Activated CD4-positive, alpha-beta T cell treated with anti-CD3 and anti-CD28 coated beads, Interleukin-2, Interleukin-6, amounts not matched to agents 100 ng/mL and 50 ng/mL, durations not matched to agents 16 hours and 8 hours (primary cell): Measurements from ENCODE around the gene DSCAM.

ENCODE experiments used
- DNase-seq: peaks from one replicate; pipeline ENCODE4 v3.0.0-alpha.2; 2020

Gene DSCAM

DNA sequence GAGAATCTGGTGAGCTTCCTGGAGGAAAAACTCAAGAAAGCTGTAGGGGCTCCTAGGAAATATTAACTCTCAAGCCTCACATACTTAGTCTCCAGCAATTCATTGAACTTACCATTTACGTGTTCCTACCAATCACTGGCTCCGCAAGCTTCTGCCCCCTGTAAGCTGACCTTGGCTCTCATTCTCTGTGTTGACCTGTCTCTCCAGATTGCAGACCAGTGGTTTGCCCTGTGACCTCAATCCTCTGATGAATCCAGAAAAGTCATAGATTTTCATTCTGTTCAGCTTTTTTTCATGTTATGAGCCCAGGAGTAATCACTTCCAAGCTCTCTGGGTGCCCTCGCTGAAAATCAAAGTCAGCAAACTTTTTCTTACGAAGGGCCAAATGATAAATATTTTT is 241.9 kb downstream of the DSCAM start:
- DNase-seq: no peak

DNA sequence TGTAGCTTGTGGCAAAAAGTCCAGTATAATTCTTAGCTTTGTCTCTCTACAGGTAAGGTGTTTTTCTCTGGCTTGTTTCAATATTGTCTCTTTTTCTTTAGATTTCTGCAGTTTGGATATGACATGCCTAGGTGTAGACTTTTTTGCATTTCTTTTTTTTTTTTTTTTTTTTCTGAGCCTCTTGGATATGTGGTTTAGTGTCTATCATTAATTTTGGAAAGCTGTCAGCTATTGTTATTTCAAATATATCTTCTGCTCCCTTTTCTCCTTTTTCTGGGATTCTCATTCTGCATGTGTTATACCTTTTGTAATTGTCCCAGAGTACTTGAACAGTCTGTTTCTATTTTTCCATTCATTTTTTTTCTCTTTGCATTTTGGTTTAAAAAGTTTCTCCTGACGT is 243.2 kb downstream of the DSCAM start:
- no peak for DNase-seq

DNA sequence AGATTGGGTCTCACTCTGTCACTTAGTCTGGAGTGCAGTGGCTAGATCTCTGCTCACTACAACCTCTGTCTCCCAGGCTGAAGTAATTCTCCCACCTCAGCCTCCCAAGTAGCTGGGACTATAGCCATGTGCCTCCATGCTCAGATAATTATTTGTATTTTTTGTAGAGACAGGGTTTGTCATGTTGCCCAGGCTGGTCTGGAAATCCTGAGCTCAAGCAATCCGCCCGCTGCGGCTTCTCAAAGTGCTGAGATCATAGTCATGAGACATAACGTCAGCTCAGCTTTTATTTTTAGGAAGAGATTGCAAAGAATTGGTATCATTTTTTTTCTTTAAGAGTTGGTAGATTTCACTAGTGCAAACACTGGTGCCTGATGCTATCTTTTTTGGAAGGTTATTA is 244.9 kb downstream of the DSCAM start:
- no peak for DNase-seq

DNA sequence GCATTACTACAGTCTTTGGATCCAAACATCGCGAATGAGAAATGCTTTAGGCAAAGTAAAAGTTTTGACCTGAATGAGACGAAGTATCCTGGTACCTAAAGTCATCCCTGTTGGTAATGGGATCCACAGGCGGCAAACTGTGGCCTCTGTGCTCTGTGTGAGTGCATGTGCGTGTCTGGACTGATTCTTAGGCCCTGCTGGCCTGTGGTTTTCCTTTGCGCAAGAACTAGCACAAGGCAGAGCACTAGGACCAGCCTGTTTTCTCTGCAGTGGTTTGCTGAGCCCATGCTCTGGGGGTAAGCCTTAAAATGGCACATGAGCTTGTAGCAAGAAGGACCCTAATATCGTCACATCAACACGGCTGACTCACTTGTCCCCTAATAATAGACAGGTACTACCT is 251.2 kb downstream of the DSCAM start:
- DNase-seq: no peak

DNA sequence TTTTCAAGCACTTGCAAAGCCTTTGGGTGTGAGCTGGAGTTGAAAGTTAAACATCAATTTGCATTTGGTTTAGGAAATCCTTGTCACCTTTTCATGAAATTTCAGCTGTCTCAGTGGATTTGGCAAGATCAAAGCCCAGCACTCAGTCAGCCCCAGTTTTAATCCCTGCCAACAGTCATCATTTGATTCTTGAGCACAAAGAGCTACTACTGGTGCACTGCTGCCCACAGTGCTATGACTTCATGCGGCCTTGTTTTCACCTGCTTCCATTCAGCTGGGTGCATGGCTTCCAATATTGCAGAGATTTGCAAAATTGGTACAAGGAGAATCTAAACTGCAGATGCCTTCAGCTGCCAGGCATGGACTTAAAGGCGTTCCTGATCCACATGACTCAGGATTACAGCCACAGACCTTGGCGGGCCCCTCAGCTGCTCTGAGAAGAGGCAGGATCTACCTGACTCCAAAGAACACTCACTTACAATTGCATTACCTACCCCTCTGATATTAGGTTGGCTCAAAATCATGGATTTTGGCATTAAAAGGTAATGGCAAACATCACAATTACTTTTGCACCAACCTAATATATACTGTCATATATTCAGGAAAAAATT is 259.1 kb downstream of the DSCAM start:
- no peak for DNase-seq

DNA sequence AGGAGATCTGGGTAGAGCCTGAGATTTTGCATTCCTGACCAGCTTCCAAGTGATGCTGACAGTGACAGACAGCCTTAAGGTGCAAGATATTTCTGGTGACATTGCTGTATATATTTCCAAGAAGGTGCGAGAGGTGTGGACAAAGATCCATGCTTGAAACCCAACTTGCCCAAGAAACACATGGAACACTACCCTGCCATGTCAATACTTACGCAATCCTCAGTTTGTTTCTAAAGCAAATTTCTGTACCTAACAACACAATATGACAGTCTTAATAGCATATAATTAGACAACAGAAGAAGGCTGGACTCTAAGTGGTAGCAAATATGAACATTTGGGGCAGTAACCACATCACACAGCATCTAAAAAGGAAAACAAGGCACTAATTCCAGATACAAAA is 260.4 kb downstream of the DSCAM start:
- no peak for DNase-seq

- no peak for DNase-seq
These were observed 269.5 kb downstream of the DSCAM start for GRCh38 chr21:40577285-40578043.

GRCh38 chr21:40575976-40576375 is 271.0 kb downstream of the DSCAM start:
- no peak for DNase-seq

DNA sequence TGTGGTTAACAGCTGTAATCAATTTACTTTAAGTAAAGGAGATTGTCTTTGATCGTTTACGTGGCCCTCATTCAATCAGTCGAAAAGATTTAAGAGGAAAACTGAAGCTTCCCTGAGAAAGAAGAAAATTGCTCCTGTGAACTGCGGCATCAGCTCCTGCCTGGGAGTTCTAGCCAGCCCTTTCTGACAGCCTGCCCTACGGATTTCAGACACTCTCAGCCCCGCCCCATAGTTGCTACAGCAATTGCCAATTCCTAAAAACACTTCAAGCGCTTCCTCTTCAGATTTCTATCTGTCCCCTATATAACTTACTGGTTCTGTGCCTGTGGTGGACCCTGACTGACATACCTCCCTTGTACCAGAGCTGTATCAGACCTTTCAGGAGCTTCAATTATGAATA is 277.6 kb downstream of the DSCAM start:
- no peak for DNase-seq

- no peak for DNase-seq
These were observed 278.2 kb downstream of the DSCAM start for GRCh38 chr21:40568807-40569206.

DNA sequence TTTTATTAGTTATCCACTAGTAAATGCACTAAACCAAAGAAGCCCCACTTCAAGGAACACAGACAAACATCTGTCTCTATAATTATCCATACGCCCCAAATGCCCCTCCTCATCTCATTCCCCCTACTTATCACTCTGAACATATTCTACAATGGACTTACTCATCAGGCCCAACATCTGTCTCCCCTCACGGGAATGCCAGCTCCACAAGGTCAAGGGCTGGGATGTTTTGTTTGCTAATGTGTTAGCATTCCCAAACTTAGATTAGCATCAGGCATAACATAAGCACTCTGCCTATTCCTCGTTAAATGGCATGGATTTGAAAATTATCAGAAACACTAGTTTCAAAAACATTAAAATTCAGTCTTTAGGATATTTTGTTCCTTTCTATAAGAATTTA is 279.5 kb downstream of the DSCAM start:
- DNase-seq: no peak

GRCh38 chr21:40566486-40566885 is 280.5 kb downstream of the DSCAM start:
- no peak for DNase-seq

- no peak for DNase-seq
These were observed 282.6 kb downstream of the DSCAM start for GRCh38 chr21:40564318-40564717.

GRCh38 chr21:40563900-40564299 is 283.1 kb downstream of the DSCAM start:
- no peak for DNase-seq

DNA sequence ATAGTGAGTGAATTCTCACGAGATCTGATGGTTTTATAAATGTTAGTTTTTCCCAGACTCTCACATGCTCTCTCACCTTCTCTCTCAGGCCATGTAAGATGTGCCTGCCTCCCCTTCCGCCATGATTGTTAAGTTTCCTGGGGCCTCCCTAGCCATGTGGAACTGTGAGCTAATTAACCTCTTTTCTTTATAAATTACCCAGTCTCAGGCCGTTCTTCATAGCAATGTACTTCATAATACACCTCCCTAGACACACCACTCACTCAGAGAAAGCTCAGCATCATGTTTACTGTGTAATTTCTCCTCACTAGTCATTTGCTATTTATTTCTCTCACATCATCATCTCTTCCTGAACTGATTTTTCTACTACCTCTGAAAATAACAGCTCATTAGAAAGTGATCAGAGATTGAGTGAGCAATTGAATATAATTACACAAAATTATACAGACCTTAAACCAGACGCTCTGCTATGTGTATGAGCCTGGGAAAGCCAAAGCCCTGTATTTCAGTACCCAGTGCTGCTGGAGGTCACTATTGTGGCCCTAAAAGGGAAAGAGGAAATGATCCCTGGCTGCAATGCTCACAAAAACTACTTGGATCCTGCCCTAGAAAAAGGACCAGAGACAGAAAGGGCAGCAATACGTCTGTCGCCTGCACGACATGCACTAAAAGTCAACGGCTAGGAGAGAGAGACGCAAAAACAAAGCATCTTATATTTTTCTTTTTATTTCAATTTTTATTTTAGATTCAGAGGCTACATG is 284.5 kb downstream of the DSCAM start:
- DNase-seq: no peak

GRCh38 chr21:40556442-40556968 is 290.5 kb downstream of the DSCAM start:
- DNase-seq: no peak

- no peak for DNase-seq
These were observed 291.9 kb downstream of the DSCAM start for GRCh38 chr21:40555021-40555528.

DNA sequence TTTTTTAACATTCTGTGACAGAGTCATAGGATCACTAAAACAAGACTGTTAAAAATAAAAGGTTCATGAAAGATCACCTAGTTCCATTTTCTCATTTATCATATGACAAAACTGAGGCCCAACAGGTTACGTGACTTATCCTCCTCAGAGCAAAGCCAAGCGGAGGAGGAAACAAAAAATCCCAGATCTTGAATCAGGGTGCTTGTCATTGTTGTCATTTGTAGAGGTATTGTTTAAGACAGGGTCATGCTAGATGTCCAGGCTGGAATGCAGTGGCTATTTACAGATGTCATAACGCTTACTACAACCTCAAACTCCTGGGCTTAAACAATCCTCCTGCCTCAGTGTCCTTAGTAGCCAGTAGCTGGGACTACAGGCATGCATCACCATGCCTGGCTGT is 293.2 kb downstream of the DSCAM start:
- no peak for DNase-seq

DNA sequence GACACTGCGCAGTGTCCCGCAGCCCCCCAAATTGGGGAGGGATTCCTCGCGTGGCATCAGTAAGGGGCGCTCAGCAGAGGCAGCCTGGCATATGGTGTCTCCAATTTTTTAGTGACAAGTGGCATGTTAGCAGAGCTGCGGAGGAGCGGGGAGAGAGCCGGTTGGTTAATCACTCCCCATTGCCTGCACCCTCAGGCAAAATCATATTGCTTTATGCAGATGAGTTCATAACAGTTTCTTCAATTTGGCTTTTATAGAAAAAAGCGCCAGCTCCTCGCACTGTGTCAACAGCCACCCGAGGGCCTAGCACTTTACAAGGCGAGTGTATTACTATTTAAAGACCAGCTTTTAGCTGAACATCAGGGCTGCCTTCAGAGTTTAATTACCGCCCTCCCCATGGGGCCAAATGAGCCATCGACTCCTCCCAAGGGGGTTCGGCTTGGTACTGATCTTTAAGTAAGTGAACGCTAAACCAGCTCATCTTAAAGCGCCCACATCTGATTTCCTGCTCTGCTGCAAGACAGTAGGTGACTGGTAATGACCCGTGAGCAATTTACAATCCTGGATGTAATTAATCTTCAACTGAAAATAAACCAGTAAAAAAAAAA is 298.9 kb downstream of the DSCAM start:
- no peak for DNase-seq

DNA sequence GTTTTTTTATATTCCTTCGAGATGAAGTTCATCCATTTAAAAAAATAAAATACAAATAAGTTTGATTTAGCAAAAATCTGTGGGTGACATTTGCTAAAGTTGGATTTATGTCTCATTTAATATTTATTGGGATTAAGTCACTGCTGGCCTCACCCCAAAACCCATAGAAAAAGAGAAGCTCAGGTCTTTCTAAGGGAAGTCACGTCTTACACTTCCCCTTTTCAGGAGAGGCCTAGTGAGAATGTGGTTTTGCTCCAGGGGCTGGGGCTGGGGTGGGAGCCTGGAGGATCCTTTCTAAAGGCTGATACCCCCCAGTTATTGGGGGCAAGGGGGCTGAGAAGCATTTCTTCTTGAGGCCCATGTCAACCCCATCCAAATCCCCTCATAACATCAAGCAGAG is 300.3 kb downstream of the DSCAM start:
- DNase-seq: no peak

GRCh38 chr21:40540216-40540615 is 306.7 kb downstream of the DSCAM start:
- DNase-seq: no peak

- no peak for DNase-seq
These were observed 312.1 kb downstream of the DSCAM start for GRCh38 chr21:40534886-40535285.

GRCh38 chr21:40531431-40532110 is 315.4 kb downstream of the DSCAM start:
- DNase-seq: no peak
